Activated CD4-positive, CD25-positive, alpha-beta regulatory T cell treated with anti-CD3 and anti-CD28 coated beads, Interleukin-2, amount 50 U/mL, for 16 hours (primary cell): ENCODE results near the gene HDAC5.
"Not testable (repeated sequence)": the region's sequence is repeated elsewhere in the genome, so short reads cannot be mapped to it uniquely, and the experiment has no call there.

Experiments
- DNase-seq: peaks from one replicate; pipeline ENCODE4 v3.0.0-alpha.2; 2020; ENCODE audit warnings: low read depth, low spot score

Gene HDAC5

DNA sequence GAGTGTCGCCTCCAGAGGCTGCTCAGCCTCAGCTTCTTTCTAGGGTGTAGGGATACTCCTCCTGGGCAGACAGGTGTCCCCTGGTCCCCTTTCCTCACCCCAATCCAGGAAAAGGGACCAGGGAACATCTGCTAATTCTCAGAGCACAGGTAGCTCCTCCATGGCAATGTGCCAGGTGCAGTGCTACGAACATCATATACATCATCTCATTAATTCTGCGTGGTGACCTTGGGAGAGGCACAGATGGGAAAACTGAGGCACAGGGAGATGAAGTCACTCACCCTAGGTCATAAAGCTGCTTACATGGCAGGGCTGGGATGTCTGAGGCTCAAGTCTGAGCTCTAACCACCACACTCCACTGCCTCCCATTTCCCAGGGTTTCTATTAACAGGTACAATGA lies 11.7 kb downstream of the HDAC5 start:
- DNase-seq: no peak

- no peak for DNase-seq
Measured at GRCh38 chr17:44110823-44111633, 12.4 kb downstream of the HDAC5 start.

DNA sequence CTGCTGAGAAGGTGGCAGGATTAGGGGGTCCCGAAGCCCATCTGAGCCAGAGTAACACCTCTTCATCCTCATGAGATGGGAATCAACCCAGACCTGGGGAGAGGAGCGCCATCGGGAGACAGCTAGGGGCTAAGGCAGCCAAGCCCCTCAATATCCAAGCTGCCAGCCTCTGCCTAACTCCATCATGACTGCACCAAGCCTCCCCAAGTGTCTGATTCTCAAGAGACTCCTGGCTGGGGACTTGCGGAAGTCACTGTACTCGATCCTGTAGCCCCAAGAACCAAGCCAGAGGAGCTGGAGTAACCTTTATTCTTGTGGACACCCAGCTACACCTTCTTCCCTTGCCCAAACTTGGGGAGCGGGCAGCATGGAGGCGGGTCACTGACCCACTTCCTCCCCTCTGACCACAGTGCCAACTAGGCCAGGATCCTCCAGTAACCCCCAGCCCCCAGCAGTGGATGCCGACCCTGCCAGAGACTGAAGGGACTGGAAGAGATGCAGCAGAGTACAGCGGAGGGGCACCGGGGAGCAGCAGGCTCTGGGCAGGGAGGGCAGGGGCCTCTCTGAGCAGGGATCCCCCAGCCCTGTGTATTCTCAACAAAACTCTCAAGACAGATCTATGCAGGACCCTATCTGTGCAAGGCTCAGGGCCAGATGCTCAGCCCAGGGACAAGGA lies 13.3 kb downstream of the HDAC5 start:
- DNase-seq: no peak

DNA sequence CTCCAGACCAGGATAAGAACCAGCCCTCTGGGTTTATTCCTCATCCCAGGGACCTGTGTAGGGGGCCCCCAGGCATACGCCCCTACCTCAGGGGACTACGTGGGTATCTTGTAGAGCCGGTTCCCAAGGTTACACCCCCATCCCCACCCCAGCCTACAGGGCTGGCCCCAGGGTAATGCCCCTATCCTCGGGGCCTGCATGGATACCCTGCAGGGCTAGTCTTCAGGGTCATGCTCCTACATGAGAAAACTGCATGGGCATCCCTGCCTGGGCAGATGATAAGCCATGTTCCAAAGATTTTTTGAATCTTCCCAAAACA lies 14.2 kb downstream of the HDAC5 start:
- no peak for DNase-seq

DNA sequence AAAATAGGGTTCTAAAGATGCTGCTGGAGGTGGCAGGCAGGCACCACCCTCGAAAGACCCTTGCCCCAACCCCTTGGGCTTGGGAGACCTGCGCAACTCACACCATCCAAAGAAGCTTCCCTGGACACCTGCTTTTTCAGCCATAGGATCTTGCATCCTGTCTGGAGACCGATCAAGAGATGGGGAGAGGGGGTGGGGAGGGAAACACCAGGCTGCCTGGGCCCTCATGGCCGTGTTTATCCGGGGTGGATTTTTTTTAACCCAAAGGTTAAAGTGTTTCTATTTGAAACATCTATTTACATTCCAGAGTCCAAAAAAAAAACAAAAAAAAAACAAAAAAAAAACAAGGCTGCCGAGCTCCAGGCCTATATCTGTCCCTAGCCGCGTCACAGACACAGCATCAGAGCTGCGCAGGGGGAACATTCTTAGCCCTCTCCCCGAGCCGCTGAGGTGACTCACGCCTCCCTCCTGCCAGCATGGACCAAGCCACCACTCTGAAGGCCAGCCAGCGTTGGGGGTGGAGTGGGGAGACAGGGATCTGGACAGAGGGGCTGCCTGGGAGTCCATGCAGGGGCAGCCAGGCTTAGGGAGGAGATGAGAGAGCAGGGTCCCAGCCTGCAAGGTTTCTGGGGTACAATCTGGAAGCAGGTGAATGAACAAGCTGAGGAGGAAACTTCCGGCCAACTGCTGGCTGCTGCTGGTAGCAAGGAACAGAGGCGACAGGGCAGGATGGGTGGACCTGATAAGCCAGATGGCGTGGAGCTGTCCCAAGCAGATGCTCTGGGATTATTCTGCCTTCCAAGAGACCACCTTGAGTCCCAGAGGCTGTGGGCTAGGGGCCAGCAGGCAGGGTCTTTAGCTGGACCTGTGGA lies 14.8 kb downstream of the HDAC5 start:
- DNase-seq: no peak

DNA sequence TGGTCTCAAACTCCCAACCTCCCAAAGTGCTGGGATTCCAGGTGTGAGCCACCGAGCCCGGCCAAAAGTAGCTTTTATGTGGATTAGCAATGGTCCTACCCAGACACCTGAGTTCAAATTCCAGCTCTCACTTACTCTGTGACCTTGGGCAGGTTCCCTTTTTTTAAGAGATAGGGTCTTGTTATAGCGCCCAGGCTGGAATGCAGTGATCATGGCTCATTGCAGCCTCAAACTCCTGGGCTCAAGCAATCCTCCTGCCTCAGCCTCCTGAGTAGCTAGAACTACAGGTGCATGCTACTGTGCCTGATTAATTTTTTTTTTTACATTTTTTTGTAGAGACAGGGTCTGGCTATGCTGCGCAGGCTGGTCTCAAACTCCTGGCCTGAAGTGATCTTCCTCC lies 16.6 kb downstream of the HDAC5 start:
- no peak for DNase-seq

DNA sequence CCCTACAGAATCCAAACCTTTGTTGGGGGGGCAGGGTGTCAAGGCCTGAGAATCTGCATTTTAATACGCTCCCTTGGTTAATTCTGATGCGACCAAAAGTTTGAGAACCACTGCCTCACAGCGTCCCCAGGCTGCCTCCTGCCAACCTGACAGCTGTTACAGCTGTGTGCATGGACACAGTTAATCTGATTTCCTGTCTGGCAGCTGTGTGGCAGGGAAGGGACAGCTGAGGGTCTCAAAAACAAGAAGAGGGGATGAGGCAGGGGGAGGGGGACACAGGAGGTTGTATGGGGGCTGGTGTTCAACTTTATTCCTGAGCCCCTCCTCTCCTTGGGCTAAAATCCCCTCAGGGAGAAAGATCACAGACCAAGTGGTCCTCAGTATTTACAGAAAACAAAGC lies 17.5 kb downstream of the HDAC5 start:
- DNase-seq: no peak

- no peak for DNase-seq
Measured at GRCh38 chr17:44105483-44105882, 18.0 kb downstream of the HDAC5 start.

DNA sequence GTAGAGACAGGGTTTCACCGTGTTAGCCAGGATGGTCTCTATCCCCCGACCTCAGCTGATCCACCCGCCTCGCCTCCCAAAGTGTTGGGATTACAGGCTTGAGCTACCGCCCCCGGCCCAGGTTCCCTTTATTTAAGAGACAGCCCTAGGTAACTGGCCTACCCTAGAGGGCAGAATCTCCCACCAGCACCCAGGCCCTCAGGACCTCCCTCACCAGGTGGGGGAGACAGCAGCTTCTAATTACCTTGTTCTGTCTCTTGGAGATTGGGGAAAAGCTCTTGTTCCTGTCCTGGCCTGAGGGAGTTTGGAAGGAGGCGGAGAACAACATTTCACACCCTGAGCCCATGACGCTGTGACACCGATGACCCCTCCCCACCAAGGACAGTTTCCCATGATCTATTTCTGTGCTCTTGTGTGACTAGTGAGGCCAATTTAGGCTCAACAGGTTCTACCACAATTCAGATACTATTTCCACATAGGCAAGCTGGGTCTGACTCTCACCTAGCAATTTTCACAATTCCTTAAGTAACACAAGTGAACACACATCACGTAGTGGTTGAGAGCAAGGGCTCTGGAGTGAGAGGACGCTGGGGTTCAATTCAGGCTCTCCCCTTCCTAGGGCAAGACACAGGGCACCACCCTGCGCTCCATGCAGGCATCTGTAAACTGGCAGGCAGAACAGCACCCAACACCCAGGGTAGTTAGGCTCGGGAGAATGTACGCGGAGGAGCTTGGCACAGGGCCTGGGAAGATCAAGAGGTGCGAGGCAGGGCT lies 20.4 kb downstream of the HDAC5 start:
- no peak for DNase-seq

- not testable (repeated sequence) for DNase-seq
Measured at GRCh38 chr17:44101858-44102257, 21.6 kb downstream of the HDAC5 start.

GRCh38 chr17:44097110-44097958 lies 26.1 kb downstream of the HDAC5 start:
- DNase-seq: no peak

DNA sequence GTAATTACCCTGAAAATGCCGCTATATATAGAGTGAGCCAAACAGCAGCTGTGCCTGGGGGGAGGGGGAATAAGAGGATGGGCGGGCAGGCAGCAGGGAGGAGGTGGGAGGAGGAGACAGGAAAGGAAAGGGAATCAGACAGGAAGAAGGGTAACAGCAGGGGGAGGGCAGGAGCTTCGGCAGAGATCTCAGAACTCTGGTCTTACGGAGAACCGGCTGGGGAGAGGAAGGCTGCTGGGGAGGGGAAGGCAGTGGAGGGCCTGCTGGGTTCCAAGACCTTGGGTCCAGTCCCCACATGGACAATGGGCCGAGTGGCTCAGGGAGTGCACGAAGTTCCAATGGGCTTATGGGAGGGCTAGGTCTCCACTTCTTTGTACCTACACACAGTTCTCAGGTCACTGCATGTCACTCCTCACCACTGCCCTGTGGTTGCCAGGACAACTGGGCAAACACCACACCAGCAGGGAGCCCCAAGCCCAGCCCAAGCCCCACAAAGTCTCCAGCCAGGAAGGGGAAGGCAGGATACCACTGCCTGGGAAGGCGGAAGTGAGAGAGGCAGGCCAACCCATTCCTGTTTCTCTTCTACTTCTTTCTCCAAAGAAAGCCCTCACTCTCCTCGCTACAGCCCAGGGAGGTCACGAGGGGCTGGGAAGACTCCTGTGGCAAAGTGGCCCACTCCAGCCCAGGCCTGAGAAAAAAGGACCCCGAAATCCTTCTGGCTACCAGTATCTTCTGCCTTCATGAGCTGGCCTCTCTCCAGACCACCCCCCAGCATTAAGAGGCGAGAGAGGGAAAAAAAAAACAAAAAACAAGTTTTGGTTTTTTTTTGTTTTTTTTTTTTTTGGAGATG lies 27.6 kb downstream of the HDAC5 start:
- no peak for DNase-seq

GRCh38 chr17:44095388-44095646 lies 28.1 kb downstream of the HDAC5 start:
- DNase-seq: no peak

DNA sequence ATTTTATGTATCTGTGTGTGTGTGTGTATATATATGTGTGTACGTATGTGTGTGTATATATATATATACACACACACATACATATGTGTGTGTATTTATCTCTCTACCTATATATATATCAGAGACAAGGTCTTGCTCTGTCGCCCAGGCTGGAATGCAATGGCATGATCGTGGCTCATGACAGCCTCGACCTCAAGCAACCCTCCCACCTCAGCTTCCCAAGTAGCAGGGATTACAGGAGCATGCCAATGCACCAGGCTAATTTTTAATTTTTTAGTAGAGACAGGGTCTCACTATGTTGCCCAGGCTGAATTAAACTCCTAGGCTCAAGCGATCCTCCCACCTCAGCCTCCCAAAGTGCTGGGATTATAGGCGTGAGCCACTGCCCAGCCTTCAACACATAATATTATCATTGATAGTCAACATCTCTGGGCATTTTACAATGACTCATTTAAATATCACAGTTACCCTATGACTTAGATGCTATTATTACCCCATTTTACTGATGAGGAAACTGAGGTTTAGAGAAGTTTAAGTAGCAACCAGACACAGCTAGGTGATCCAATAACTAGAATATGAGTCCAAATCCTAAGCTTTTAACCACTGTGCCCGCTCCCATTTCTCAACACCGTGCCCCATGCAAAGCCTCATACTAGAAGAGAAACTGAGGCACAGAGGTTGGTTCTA lies 28.6 kb downstream of the HDAC5 start:
- DNase-seq: no peak

- no peak for DNase-seq
Measured at GRCh38 chr17:44093231-44093900, 30.1 kb downstream of the HDAC5 start.

GRCh38 chr17:44092051-44092450 lies 31.4 kb downstream of the HDAC5 start:
- DNase-seq: no peak

DNA sequence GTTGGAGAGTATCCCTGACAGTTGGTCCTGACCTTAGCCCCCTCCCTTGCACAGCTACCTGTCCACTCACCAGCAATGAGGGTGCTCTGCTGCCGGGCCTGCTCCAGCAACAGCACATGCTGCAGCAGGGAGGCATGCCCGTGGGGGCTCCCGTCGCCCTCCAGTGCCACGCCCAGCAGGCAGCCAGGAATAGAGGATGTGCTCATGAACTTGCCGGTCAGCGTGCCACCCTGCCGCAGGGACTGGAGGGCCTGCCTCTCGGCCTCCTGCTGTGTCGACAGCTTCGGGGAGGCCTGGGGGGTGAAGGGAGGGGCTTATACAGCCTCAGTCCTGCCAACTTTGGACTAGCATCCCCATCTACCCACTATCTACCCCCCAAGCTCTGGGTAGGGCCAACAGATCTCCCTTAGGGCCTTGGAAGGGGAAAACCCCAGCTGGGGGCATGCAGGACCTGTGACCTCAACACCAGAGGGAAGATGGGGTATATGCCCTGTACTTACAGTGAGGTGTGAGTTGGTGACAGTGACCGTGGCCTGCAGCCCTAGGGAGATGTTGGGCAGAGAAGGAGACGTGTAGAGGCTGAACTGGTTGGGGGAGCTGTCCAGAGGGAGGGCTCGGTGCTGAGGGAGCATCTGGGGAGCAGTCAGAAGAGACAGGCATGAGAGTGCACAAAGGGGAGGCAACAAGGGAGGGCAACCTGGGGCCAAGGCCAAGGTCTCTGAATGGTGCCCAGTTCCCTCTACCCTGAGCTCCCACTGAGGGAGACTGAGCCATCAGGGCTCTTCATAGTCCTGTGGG lies 32.0 kb downstream of the HDAC5 start:
- no peak for DNase-seq

DNA sequence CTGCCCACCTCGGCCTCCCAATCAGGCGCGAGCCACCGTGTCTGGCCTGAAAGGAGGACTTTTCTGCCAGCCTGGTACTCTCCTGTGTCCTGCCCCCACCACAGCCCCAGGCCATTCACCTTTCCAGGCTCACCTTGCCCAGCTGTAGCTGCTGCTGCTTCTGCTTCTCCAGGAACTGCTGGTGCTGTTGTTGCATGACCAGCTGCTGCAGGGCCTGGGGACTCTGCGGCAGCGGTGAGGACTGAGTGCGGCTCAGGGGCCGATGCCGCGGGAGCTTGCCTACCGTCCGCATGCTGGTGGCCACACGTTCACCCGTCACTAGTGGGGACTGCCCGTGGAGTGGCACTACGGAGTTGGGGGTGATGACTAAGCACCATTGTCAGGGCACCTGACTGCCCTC lies 35.2 kb downstream of the HDAC5 start:
- DNase-seq: no peak
